ENCODE data around the gene TXNL4B. TPM values are rescaled to one million over a fixed set of nuclear protein-coding genes. Genes with fewer than 3 reads are reported as not detected.

Gene TXNL4B
- polyA plus RNA-seq, 3 donors from 2014 or later = 9.6 to 18.3 (median 12.1) TPM

DNA sequence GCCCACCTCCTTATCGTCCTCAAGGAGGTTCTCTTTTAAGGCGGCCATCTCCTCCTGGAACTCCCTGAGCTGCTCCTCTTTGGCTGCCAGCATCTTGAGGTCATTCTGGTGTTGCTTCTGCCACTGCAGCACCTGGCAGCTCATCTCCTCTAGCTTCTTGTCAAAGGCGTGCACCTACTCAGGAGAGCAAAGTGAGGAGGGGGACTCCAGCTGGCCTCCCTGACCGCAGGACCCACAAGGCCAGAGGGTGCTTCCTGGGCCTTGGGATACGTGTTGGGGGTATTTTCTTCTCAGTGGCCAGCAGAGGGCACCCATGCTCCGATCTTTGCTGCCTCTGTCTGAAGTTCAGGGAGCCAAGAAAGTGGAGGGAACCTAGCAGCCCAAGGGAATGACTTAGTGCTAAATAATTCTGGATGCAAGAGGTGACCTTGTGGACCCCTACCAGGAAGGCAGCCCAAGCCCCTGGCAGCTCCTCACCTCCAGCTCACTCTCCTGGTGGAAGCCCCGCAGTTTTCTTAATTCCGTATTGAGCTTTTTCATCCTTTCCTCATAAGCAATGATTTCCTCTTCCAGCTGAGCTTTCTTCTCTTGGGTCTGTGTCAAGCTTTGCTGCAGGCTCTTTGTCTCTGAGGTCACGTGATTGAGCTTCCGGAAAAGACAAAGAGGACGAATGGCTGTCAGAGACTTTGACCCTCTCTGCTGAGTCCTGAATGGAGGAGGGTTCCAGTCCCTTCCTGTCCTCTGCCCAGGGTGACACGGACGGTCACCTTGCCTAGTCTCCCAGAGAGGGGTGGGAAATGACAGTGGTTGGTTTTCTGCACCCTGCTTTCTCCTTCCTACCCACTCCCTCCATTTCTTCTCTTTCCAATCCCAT is 31.6 kb upstream of the TXNL4B start:
- Mint-ChIP-seq H3K9me3 (no peaks in the 10 kb centered on the region), H3K4me3 (no peak overlapping the region), H3K4me1 (no peaks in the 10 kb centered on the region), H3K27ac (peak overlapping the region in 1 of 6 donors; percentile 15), H3K36me3 (no peaks in the 10 kb centered on the region), H3K27me3 (ENCODE audit: low read depth in 3 of 3) (peaks cover 0 to 2% (median 2%) of the 10 kb centered on the region in 3 donors)
- DNase-seq = peak; percentile 31 to 40 (median 32)

DNA sequence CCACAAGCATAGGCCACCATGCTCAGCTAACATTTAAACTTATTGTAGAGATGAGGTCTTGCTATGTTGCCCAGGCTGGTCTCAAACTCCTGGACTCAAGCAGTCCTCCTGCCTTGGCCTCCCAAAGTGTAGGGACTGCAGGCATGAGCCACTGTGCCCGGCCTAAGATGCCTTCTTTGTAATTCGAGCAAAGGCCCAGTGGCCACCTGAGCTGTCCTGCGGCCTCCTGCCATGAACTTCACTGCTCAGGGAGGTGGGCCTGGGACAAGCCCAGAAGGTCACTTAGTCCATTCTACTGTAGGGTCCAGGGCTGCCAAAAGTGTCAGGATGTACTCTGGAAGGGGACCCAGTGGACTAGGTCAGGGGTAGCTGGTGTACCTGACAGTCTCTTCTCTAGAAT is 30.7 kb upstream of the TXNL4B start:
- Mint-ChIP-seq H3K9me3 (no peaks in the 10 kb centered on the region), H3K4me3 (no peak overlapping the region), H3K27ac (no peak overlapping the region), H3K27me3 (ENCODE audit: low read depth in 3 of 3) (peaks cover 0 to 2% (median 2%) of the 10 kb centered on the region in 3 donors), H3K4me1 (no peaks in the 10 kb centered on the region), H3K36me3 (no peaks in the 10 kb centered on the region)
- no peak for DNase-seq

DNA sequence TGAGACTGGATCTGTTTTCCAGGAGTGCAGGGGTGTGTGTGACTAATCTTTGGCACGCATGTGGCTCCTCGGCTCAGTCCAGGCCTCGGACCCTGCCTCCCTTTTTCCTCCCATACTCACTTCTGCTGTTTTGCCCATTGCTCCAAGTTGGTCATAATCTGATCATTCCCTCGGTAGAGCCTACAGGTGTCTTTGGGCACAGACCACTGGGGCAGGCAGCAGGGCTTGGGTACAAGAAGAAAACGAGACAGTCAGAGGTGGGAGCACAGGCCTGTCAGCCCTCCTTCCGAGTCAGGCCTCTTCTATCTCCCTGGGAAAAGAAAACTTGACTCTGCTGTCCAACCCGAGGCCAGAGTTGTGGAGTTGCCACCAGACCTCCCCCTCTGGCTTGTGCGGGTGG is 30.0 kb upstream of the TXNL4B start:
- Mint-ChIP-seq H3K9me3 (no peaks in the 10 kb centered on the region), H3K27ac (no peak overlapping the region), H3K27me3 (ENCODE audit: low read depth in 3 of 3) (peaks cover 0 to 2% (median 2%) of the 10 kb centered on the region in 3 donors), H3K36me3 (no peaks in the 10 kb centered on the region), H3K4me1 (no peaks in the 10 kb centered on the region), H3K4me3 (no peak overlapping the region)
- no peak for DNase-seq

DNA sequence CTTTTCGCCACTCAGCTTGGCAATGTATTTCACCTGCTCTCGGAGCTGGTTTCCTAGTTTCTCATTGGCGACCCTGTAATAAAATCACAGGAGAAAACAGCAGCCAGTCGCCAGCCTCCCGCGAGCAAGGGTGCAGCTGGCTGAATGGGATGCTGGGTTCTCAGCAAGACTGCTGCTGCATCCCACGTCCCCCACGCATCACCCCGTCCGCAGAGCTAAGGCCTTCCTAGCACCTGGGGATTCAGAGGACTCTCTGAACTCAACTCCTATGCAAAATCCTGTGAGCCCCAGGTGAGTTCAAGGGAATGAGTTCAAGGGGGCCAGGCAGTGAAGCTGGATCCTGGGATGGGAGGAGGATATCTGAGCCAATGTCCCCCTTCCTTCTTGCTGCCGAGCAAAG is 29.5 kb upstream of the TXNL4B start:
- Mint-ChIP-seq H3K27ac (no peak overlapping the region), H3K4me3 (no peak overlapping the region)

DNA sequence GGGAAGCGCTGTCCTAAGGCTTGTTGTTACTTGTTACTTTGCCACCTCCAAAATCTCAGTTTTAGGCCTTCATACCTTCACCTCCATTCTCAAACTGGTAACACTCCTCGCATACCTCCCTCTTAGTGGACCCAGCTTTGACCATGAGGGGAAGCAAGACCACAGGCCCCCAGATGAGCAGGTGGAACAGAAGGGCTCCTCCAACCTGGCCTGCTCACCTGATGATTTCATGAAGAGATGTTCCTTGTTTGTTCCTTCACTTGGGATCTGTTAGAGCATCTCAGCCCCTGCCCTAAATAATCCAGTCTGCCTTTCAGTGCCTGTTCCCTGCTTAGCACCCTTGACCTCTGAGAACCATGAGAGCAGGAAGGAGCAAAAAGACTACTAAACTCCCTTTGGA is 28.9 kb upstream of the TXNL4B start:
- DNase-seq = no peak
- Mint-ChIP-seq H3K4me1 (no peaks in the 10 kb centered on the region), H3K9me3 (no peaks in the 10 kb centered on the region), H3K27ac (no peak overlapping the region), H3K27me3 (ENCODE audit: low read depth in 3 of 3) (peaks cover 0 to 2% (median 2%) of the 10 kb centered on the region in 3 donors), H3K4me3 (no peak overlapping the region), H3K36me3 (no peaks in the 10 kb centered on the region)

More for the DNA sequence above, 29.5 kb upstream of the TXNL4B start:
- no peaks in the 10 kb centered on the region for H3K36me3 Mint-ChIP-seq
- DNase-seq = no peak
- H3K4me1 Mint-ChIP-seq = no peaks in the 10 kb centered on the region
- H3K9me3 Mint-ChIP-seq = no peaks in the 10 kb centered on the region
- peaks cover 0 to 2% (median 2%) of the 10 kb centered on the region in 3 donors for H3K27me3 Mint-ChIP-seq (ENCODE audit: low read depth in 3 of 3)

DNA sequence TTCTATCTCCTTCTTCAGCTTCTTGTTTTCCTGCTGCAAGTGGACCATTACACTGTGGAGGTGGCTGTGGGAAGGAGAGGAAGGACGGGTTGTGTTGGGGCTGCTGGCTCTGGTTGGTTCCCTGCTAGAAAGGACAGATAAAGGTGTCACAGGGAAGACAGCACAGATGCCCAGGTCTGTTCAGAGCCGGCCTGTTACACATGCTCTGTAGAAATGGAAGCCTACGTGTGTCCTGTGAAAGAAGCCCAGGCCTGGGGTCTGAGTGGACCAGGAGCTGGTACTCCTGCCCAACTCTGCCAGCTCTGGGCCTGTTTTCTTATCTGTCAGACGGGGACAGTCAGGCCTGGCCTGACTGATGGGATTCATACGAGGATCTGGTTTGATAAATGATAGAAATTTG is 26.6 kb upstream of the TXNL4B start:
- Mint-ChIP-seq H3K27me3 (ENCODE audit: low read depth in 3 of 3) (peaks cover 0 to 2% (median 2%) of the 10 kb centered on the region in 3 donors), H3K4me1 (no peaks in the 10 kb centered on the region), H3K27ac (no peak overlapping the region), H3K9me3 (no peaks in the 10 kb centered on the region), H3K4me3 (no peak overlapping the region), H3K36me3 (no peaks in the 10 kb centered on the region)
- no peak for DNase-seq

DNA sequence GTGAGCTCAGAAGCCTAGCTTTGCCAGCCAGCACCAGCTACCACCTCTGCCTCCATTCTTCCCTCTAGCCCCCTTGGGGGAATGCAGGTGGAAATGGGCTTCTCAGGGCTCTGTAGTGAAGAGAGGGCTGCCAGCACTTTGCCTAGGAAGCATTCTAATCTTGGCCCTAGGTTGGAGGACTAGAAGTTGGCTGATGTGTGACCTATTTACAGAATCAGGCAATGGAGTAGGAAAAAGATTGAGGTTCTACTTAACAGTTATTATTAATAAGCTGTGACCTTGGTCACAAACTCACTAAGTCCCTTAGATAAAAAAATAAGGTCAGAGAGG is 20.2 kb upstream of the TXNL4B start:
- Mint-ChIP-seq H3K27ac (peak overlapping the region in 1 of 6 donors; percentile 40), H3K4me3 (no peak overlapping the region), H3K36me3 (peaks cover 7 to 40% (median 15%) of the 10 kb centered on the region in 3 donors), H3K4me1 (no peaks in the 10 kb centered on the region), H3K9me3 (no peaks in the 10 kb centered on the region), H3K27me3 (ENCODE audit: low read depth in 3 of 3) (peaks cover 0 to 1% (median 0%) of the 10 kb centered on the region in 3 donors)
- DNase-seq = no peak

DNA sequence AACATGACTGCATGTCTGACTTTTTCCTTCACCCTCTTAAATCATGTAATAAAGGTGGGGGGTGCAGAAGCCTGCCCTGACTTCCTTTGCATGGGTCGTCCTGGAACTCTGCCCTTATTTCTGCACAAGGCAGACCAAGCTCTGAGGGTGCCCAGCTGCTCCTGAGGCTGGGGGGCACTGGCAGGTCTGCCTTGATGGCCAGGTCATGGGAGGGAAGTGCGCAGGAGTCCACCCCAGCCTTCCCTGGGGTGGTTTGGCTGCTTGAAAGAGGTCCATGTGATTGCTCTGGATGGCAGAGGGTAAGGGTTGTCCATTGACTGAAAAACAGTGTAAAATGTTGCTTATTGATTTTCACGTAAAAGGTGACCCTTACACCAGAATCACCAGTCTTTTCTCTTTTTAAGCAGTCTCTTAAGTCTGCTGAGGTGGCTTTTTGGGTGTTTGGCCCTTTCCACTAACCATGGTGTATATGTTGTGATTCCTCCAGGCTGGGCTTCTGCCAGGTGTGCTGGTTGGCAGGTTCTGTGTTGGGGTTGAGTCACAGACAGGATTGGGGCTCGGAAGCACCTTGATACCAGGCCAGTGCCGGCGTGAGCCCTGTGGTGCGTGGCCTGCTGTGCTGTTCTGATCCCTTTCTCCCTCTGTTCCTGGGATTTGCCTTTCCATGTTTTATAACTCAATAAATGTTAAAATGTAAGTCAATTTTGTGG is 19.6 kb upstream of the TXNL4B start:
- Mint-ChIP-seq H3K36me3 (peaks cover 8 to 45% (median 15%) of the 10 kb centered on the region in 3 donors), H3K4me3 (no peak overlapping the region), H3K9me3 (no peaks in the 10 kb centered on the region), H3K27me3 (ENCODE audit: low read depth in 3 of 3) (peaks cover 0 to 1% (median 0%) of the 10 kb centered on the region in 3 donors), H3K27ac (peak overlapping the region in 1 of 6 donors; percentile 40), H3K4me1 (no peaks in the 10 kb centered on the region)
- DNase-seq = no peak

DNA sequence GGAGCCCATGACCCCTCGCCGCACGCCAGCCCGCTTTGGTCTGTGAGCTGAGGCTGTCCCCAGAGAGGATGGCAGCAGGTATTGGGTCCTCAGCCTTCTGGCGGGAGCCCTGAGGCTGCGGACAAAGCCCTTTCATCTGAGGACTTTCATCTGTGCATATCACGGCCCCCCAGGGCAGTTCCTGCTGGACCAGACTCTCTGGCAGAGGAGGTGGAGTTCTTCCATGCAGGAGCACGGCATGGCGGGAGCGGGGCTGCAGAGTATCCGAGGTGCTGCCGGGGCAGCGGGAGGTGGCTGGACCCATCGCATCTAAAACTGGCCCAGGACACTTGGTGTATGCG is 19.0 kb upstream of the TXNL4B start:
- no peak overlapping the region for H3K27ac Mint-ChIP-seq
- DNase-seq = no peak
- H3K4me3 Mint-ChIP-seq = no peak overlapping the region
- peaks cover 0 to 1% (median 0%) of the 10 kb centered on the region in 3 donors for H3K27me3 Mint-ChIP-seq (ENCODE audit: low read depth in 3 of 3)
- H3K9me3 Mint-ChIP-seq = no peaks in the 10 kb centered on the region
- peaks cover 10 to 51% (median 18%) of the 10 kb centered on the region in 3 donors for H3K36me3 Mint-ChIP-seq
- no peaks in the 10 kb centered on the region for H3K4me1 Mint-ChIP-seq

DNA sequence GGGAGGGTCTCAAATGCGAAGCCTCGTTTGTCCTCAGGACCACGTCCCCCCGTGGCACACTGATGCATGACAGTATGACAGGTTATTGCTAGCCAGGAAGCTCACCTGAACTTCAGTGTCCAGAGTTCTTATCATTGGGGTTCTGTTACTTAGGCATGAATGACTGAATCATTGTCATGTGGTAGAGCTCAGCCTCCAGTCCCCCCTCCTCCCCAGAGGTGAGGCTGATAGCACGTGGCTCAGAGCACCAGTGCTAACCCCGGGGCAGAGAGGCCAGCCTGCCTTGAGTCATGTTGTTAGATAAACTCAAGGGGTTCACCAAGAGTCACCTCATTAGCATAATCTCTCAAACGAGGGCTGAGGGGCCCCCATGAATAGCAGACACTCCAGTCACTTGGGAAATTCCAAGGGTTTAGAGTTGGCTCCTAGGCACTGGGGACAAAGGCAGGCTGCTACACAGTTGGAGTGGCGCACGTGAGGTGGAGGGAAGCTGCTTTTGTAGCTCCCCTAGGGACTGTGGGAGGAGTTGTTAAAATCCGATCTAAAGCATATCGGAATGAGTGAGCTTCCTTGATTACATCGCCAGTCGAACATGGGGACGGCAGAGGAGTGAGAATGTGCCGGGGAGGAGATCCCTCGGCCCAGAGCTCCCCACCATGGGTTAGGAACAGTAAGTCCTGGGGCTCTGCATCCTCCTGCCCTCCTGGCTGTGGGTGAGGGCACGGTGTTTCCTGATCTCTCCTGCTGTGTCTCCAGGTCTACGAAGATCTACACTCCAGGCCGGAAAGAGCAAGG is 18.4 kb upstream of the TXNL4B start:
- peaks cover 10 to 55% (median 20%) of the 10 kb centered on the region in 3 donors for H3K36me3 Mint-ChIP-seq
- no peak for DNase-seq
- H3K4me3 Mint-ChIP-seq = no peak overlapping the region
- peaks cover 0 to 1% (median 0%) of the 10 kb centered on the region in 3 donors for H3K27me3 Mint-ChIP-seq (ENCODE audit: low read depth in 3 of 3)
- H3K27ac Mint-ChIP-seq = peak overlapping the region in 1 of 6 donors; percentile 11
- no peaks in the 10 kb centered on the region for H3K9me3 Mint-ChIP-seq
- no peaks in the 10 kb centered on the region for H3K4me1 Mint-ChIP-seq

DNA sequence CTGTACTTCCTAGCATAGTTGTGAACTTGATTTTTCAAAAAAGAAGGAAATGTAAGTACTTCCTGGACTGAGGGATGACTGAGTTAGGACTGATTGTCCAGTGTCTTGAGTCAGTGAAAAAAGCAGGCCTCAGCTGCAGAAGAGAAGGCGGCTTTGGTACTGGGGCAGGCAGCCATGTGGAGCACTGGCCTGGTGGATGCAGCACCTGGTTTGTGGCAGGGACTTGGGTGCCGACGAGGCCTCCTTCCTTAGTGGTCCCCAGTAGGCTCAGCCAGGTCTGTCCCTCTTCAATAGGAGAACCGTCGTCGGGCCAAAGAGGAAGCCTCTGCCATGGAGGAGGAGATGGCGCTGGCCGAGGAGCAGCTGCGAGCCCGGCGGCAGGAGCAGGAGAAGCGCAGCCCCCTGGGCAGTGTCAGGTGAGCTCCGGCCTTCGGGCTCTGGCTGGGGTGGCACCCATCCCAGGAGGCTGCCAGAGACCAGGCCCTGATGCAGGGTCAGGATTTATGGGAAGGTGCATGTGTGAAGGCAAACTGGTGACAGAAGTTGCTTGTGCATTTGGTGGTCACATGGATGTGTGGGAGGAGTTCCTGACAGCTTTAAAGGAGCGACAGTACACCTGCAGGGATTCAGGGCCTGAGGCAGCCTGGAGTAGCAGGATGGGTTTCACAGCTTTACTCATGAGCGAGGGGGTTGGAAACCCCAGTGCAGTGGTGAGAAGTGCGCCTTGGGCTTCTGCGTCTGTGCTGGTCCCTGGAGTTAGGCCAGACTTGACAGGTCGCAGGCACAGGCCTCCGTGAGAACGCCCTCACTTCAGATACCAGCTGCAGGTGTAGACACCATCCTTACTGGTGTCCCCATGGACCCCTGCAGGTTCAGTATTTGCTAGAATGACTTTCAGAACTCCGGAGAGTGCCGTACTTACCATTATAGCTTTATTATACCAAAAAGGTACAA is 17.5 kb upstream of the TXNL4B start:
- no peak overlapping the region for H3K4me3 Mint-ChIP-seq
- peaks cover 0 to 1% (median 0%) of the 10 kb centered on the region in 3 donors for H3K27me3 Mint-ChIP-seq (ENCODE audit: low read depth in 3 of 3)
- H3K4me1 Mint-ChIP-seq = no peaks in the 10 kb centered on the region
- DNase-seq = no peak
- no peak overlapping the region for H3K27ac Mint-ChIP-seq
- no peaks in the 10 kb centered on the region for H3K9me3 Mint-ChIP-seq
- peaks cover 13 to 63% (median 21%) of the 10 kb centered on the region in 3 donors for H3K36me3 Mint-ChIP-seq

DNA sequence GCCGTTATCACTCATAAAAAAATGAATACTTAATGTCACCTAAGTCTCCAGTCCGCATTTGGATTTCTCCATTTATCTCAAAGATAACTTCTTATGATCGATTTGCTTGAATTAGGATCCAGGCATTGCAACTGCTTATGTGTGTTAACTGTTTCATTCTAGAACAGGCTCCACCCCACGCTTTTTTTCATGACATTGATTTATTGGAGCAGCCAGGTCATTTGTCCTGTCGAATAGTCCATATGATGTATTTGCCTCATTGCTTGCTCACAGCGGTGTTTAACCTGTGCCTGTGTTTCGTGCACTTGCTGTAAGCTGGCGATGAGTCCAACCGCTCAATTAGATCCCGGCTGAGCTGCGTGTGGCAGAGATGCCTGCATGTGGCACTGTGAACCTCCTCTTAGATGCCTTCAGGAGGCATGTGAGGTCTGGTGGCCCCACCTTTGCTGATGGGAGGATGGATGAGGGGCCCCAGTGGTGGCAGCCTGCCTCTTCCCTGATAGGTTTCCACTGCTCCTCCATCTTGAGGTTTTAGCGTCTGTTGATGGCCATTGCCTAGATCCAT is 16.6 kb upstream of the TXNL4B start:
- no peaks in the 10 kb centered on the region for H3K9me3 Mint-ChIP-seq
- H3K4me3 Mint-ChIP-seq = no peak overlapping the region
- H3K27me3 Mint-ChIP-seq (ENCODE audit: low read depth in 3 of 3) = peaks cover 0 to 1% (median 0%) of the 10 kb centered on the region in 3 donors
- H3K36me3 Mint-ChIP-seq = peaks cover 20 to 72% (median 29%) of the 10 kb centered on the region in 3 donors
- H3K27ac Mint-ChIP-seq = no peak overlapping the region
- no peaks in the 10 kb centered on the region for H3K4me1 Mint-ChIP-seq
- DNase-seq = no peak

DNA sequence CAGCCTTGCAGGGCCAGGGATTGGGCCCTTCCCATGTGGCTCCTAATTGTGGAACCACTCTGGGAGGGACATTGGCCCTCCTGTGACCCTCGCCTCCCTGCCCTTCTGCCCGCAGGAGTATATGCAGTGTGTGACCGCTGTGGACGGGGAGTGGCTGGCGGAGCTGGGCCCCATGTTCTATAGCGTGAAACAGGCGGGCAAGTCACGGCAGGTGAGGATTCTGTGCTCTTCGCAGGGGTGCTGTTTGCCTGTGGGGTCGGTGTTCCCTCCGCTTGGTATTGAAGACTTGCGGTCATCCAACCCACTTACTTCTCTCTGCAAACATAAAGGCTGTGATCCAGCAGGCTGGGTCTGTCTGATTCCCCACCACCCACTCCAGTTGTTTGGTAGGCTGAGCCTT is 15.9 kb upstream of the TXNL4B start:
- H3K9me3 Mint-ChIP-seq = no peaks in the 10 kb centered on the region
- H3K4me1 Mint-ChIP-seq = no peaks in the 10 kb centered on the region
- no peak for DNase-seq
- H3K36me3 Mint-ChIP-seq = peaks cover 23 to 74% (median 29%) of the 10 kb centered on the region in 3 donors
- H3K27me3 Mint-ChIP-seq (ENCODE audit: low read depth in 3 of 3) = peaks cover 0 to 1% (median 0%) of the 10 kb centered on the region in 3 donors
- H3K4me3 Mint-ChIP-seq = no peak overlapping the region
- no peak overlapping the region for H3K27ac Mint-ChIP-seq

Data from immature natural killer cell (primary cell).